CD4-positive, alpha-beta T cell treated with Interferon gamma for 1 hour (primary cell): ENCODE measurements around the gene IL21R.

Source experiments
- DNase-seq: peaks from one replicate; pipeline ENCODE4 v3.0.0-alpha.2; 2020

The IL21R gene

GRCh38 chr16:27468941-27469531 lies 67.1 kb downstream of the IL21R start:
- DNase-seq, result no peak

GRCh38 chr16:27470567-27471431 lies 68.8 kb downstream of the IL21R start:
- DNase-seq, result no peak

- no peak for DNase-seq
These were observed 69.7 kb downstream of the IL21R start for GRCh38 chr16:27471661-27472060.

GRCh38 chr16:27472091-27473020 lies 70.4 kb downstream of the IL21R start:
- no peak for DNase-seq

GRCh38 chr16:27473101-27473900 lies 71.3 kb downstream of the IL21R start:
- DNase-seq, result no peak

GRCh38 chr16:27474041-27474440 lies 72.1 kb downstream of the IL21R start:
- no peak for DNase-seq

- no peak for DNase-seq
These were observed 72.9 kb downstream of the IL21R start for GRCh38 chr16:27474921-27475320.

- no peak for DNase-seq
These were observed 73.6 kb downstream of the IL21R start for GRCh38 chr16:27475561-27475960.

- no peak for DNase-seq
These were observed 74.3 kb downstream of the IL21R start for GRCh38 chr16:27476240-27476639.

GRCh38 chr16:27480761-27481160 lies 78.8 kb downstream of the IL21R start:
- no peak for DNase-seq

GRCh38 chr16:27481282-27481934 lies 79.4 kb downstream of the IL21R start:
- no peak for DNase-seq

GRCh38 chr16:27482397-27483087 lies 80.6 kb downstream of the IL21R start:
- DNase-seq, result no peak

- DNase-seq, result no peak
These were observed 81.1 kb downstream of the IL21R start for GRCh38 chr16:27483088-27483437.

GRCh38 chr16:27483624-27484023 lies 81.7 kb downstream of the IL21R start:
- no peak for DNase-seq

- no peak for DNase-seq
These were observed 83.2 kb downstream of the IL21R start for GRCh38 chr16:27485126-27485525.

GRCh38 chr16:27485811-27486210 lies 83.8 kb downstream of the IL21R start:
- no peak for DNase-seq

GRCh38 chr16:27486344-27486743 lies 84.4 kb downstream of the IL21R start:
- DNase-seq, result no peak

GRCh38 chr16:27486760-27487159 lies 84.8 kb downstream of the IL21R start:
- DNase-seq, result no peak

GRCh38 chr16:27489421-27489820 lies 87.4 kb downstream of the IL21R start:
- no peak for DNase-seq

GRCh38 chr16:27489906-27490305 lies 87.9 kb downstream of the IL21R start:
- DNase-seq, result no peak

- peak; percentile 18 for DNase-seq
These were observed 90.1 kb downstream of the IL21R start for GRCh38 chr16:27491894-27492587.
